ENCODE data around the gene ZBTB20.

ZBTB20 gene

DNA sequence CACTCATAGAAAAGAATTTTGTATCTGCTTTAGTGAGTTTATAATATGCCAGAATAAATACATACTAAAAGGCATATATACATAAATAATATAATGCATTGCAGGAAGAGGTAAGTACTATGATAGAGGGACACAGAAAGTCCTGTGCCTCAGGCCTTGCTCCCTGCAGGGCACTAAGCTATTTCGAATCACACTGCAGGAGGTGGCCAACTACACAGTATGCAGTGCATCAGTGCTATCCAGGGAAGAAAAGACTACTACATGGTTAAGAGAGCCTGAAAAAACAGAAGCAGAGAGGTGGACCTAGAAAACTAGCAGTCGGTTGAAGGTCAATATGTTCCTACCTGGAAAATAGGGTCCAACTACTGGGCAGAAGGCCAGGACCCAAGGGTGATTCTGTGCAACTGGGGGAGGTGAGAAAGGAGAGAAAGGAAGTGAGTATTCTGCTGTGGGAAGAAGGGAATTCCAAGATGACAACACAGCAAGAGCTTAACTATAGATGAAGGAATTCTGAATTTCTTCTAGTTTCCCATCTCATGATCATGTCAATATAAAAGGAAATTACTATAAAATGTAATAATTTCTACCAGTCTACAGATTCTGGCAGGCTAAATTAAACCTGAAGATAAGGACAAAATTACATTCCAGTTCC, 218.0 kb downstream of the ZBTB20 start:
- Histone ChIP-seq H3K4me2 (ENCODE audit: low read length) (no peak overlapping the region), H3K9me3 (ENCODE audit: insufficient read depth, low read length) (no peaks in the 10 kb centered on the region), H3K27ac (ENCODE audit: low read length) (no peak overlapping the region), H3K36me3 (replicated peaks; ENCODE audit: low read depth, low read length) (no peaks in the 10 kb centered on the region), H3K79me2 (ENCODE audit: low read length) (no peaks in the 10 kb centered on the region), H2AFZ (ENCODE audit: low read depth, low read length) (no peak overlapping the region), H4K20me1 (ENCODE audit: insufficient read depth, low read length) (no peaks in the 10 kb centered on the region), H3K27me3 (ENCODE audit: low read depth, low read length) (no peaks in the 10 kb centered on the region), H3K4me1 (ENCODE audit: low read length) (no peaks in the 10 kb centered on the region), H3K9ac (ENCODE audit: low read length) (no peak overlapping the region), H3K4me3 (ENCODE audit: low read length) (no peak overlapping the region)
- TF ChIP-seq, protein P1, sequence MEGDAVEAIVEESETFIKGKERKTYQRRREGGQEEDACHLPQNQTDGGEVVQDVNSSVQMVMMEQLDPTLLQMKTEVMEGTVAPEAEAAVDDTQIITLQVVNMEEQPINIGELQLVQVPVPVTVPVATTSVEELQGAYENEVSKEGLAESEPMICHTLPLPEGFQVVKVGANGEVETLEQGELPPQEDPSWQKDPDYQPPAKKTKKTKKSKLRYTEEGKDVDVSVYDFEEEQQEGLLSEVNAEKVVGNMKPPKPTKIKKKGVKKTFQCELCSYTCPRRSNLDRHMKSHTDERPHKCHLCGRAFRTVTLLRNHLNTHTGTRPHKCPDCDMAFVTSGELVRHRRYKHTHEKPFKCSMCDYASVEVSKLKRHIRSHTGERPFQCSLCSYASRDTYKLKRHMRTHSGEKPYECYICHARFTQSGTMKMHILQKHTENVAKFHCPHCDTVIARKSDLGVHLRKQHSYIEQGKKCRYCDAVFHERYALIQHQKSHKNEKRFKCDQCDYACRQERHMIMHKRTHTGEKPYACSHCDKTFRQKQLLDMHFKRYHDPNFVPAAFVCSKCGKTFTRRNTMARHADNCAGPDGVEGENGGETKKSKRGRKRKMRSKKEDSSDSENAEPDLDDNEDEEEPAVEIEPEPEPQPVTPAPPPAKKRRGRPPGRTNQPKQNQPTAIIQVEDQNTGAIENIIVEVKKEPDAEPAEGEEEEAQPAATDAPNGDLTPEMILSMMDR (IDR thresholded peaks at IDR 0.05; ENCODE audit: low read depth, low read length), result no peak
- no peak for TF ChIP-seq EZH2phosphoT487 (IDR thresholded peaks at IDR 0.05; ENCODE audit: low read depth)

DNA sequence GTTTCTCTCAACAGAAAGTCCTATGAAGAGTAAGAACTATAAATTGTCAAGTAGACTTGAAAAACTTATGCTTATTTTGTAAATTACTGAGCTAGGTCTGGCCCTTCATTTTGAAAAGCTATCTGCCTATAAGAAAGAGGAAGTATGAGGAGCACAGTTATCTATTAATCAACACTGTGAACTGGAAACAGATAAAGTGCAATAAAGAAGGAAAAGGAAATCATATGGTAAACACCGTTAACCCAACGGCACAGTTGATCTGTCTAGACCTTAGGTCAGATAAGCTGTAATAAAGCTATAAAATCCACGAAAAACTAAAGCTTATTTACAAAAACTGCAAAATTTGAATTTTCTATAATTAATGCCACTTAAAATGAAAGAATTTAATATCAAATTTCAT, 242.5 kb downstream of the ZBTB20 start:
- TF ChIP-seq, protein P1 (IDR thresholded peaks at IDR 0.05; ENCODE audit: low read depth, low read length), result no peak
- no peak for TF ChIP-seq EZH2phosphoT487 (IDR thresholded peaks at IDR 0.05; ENCODE audit: low read depth)
- Histone ChIP-seq H3K27me3 (ENCODE audit: low read depth, low read length) (no peaks in the 10 kb centered on the region), H3K36me3 (replicated peaks; ENCODE audit: low read depth, low read length) (no peaks in the 10 kb centered on the region), H3K79me2 (ENCODE audit: low read length) (no peaks in the 10 kb centered on the region), H3K4me3 (ENCODE audit: low read length) (no peak overlapping the region), H3K9me3 (ENCODE audit: insufficient read depth, low read length) (no peaks in the 10 kb centered on the region), H2AFZ (ENCODE audit: low read depth, low read length) (no peak overlapping the region), H3K4me1 (ENCODE audit: low read length) (peaks cover 10% of the 10 kb centered on the region), H3K9ac (ENCODE audit: low read length) (no peak overlapping the region), H3K27ac (ENCODE audit: low read length) (no peak overlapping the region), H4K20me1 (ENCODE audit: insufficient read depth, low read length) (no peaks in the 10 kb centered on the region), H3K4me2 (ENCODE audit: low read length) (peak overlapping the region; percentile 19)

DNA sequence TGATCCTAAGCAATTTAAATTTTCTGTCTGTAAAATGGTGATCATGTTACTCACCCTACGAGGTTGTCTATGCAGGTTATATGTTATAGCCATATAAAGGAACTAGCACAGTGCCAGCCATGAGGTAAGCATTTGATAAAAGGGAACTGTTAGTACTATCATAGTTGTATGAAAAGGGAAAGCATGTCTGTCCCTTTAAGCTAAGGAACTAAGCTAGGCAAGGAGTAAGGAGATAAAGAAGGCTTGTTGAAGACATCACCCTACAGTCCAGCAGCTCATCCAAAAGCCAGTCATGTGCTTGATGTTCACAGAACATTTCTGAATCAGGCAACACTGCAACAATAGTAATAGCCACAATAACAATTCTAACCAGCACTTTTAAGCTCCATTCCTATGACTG, 243.9 kb downstream of the ZBTB20 start:
- Histone ChIP-seq H3K9ac (ENCODE audit: low read length) (no peak overlapping the region), H3K4me1 (ENCODE audit: low read length) (peaks cover 10% of the 10 kb centered on the region), H2AFZ (ENCODE audit: low read depth, low read length) (no peak overlapping the region), H3K4me3 (ENCODE audit: low read length) (no peak overlapping the region), H3K36me3 (replicated peaks; ENCODE audit: low read depth, low read length) (no peaks in the 10 kb centered on the region), H3K79me2 (ENCODE audit: low read length) (no peaks in the 10 kb centered on the region), H3K9me3 (ENCODE audit: insufficient read depth, low read length) (no peaks in the 10 kb centered on the region), H3K27me3 (ENCODE audit: low read depth, low read length) (no peaks in the 10 kb centered on the region), H4K20me1 (ENCODE audit: insufficient read depth, low read length) (no peaks in the 10 kb centered on the region), H3K27ac (ENCODE audit: low read length) (no peak overlapping the region), H3K4me2 (ENCODE audit: low read length) (no peak overlapping the region)
- no peak for TF ChIP-seq EZH2phosphoT487 (IDR thresholded peaks at IDR 0.05; ENCODE audit: low read depth)
- TF ChIP-seq, protein P1 (IDR thresholded peaks at IDR 0.05; ENCODE audit: low read depth, low read length), result no peak

DNA sequence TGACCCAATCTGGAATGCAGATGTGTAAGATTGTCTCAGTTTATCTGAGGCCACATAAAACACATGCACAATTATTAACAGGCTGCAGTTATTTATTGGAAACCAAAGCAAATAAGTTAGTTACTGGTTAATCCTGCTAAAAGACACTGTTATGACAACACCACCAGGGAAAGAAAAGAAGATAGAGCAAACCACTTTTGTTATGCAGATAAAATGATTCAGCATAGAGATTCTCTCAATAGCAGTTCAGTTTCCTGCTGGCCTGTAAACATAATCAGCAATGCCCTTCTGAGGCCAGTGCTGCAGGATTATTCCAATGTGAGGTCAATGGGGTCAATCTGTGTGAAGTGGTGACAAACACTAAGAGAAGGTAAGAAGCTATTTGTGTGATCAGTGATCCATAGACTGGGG, 244.4 kb downstream of the ZBTB20 start:
- TF ChIP-seq, protein P1 (IDR thresholded peaks at IDR 0.05; ENCODE audit: low read depth, low read length), result no peak
- Histone ChIP-seq H3K79me2 (ENCODE audit: low read length) (no peaks in the 10 kb centered on the region), H3K4me2 (ENCODE audit: low read length) (no peak overlapping the region), H3K9ac (ENCODE audit: low read length) (no peak overlapping the region), H3K27me3 (ENCODE audit: low read depth, low read length) (no peaks in the 10 kb centered on the region), H3K4me3 (ENCODE audit: low read length) (no peak overlapping the region), H3K9me3 (ENCODE audit: insufficient read depth, low read length) (no peaks in the 10 kb centered on the region), H3K27ac (ENCODE audit: low read length) (no peak overlapping the region), H3K4me1 (ENCODE audit: low read length) (peaks cover 10% of the 10 kb centered on the region), H3K36me3 (replicated peaks; ENCODE audit: low read depth, low read length) (no peaks in the 10 kb centered on the region), H4K20me1 (ENCODE audit: insufficient read depth, low read length) (no peaks in the 10 kb centered on the region), H2AFZ (ENCODE audit: low read depth, low read length) (no peak overlapping the region)

Data from OCI-LY3 (cell line).